MM.1S (cell line): ENCODE results near the gene TCL1A.

Experiments used
- DNase-seq: peaks from one replicate; pipeline ENCODE4 v3.0.0-alpha.2; 2015
- H2AFZ ChIP-seq: fragments of 300-600 bp; sonication (generic); 2 replicates; pipeline ENCODE4 v1.6.0; 2016; ENCODE audit warnings: antibody characterized with exemption, low read length
- H3F3A ChIP-seq: fragments of 300-600 bp; sonication (generic); 2 replicates; pipeline ENCODE4 v1.6.1; 2016; ENCODE audit warnings: mild to moderate bottlenecking, antibody characterized with exemption, low read length, moderate library complexity, mixed read lengths; ENCODE audit not compliant: insufficient read depth
- H3K27ac ChIP-seq: fragments of 300-600 bp; sonication (generic); 2 replicates; pipeline ENCODE4 v1.5.1; 2016; ENCODE audit warnings: mild to moderate bottlenecking, low read length
- H3K27me3 ChIP-seq: fragments of 300-600 bp; sonication (generic); replicated peaks from 2 replicates; pipeline ENCODE4 v1.6.0; 2016; ENCODE audit warnings: low read length; ENCODE audit not compliant: insufficient read depth
- H3K36me3 ChIP-seq: fragments of 300-600 bp; sonication (generic); replicated peaks from 2 replicates; pipeline ENCODE4 v1.6.1; 2016; ENCODE audit warnings: mild to moderate bottlenecking, low read length, mixed read lengths; ENCODE audit not compliant: insufficient read depth
- H3K4me1 ChIP-seq: fragments of 300-600 bp; sonication (generic); 2 replicates; pipeline ENCODE4 v1.6.1; 2016; ENCODE audit warnings: low read length, mixed read lengths
- H3K4me2 ChIP-seq: fragments of 300-600 bp; sonication (generic); 2 replicates; pipeline ENCODE4 v1.6.0; 2016; ENCODE audit warnings: low read depth, low read length
- H3K4me3 ChIP-seq: fragments of 300-600 bp; sonication (generic); 2 replicates; pipeline ENCODE4 v1.5.1; 2016; ENCODE audit warnings: low read length, mixed read lengths
- H3K79me2 ChIP-seq: fragments of 300-600 bp; sonication (generic); 2 replicates; pipeline ENCODE4 v1.6.1; 2016; ENCODE audit warnings: mixed run types, low read length, mixed read lengths
- H3K9ac ChIP-seq: fragments of 300-600 bp; sonication (generic); 2 replicates; pipeline ENCODE4 v1.6.1; 2016; ENCODE audit warnings: low read length, mixed read lengths
- H3K9me2 ChIP-seq: fragments of 300-600 bp; sonication (generic); replicated peaks from 2 replicates; pipeline ENCODE4 v1.6.1; 2016; ENCODE audit warnings: mild to moderate bottlenecking, low read length, mixed read lengths; ENCODE audit not compliant: insufficient read depth
- H3K9me3 ChIP-seq: fragments of 300-600 bp; sonication (generic); replicated peaks from 2 replicates; pipeline ENCODE4 v1.6.1; 2016; ENCODE audit warnings: mild to moderate bottlenecking, low read length, mixed read lengths; ENCODE audit not compliant: insufficient read depth
- H4K20me1 ChIP-seq: fragments of 300-600 bp; sonication (generic); 2 replicates; pipeline ENCODE4 v1.6.1; 2016; ENCODE audit warnings: mild to moderate bottlenecking, low read length, moderate library complexity, mixed read lengths; ENCODE audit not compliant: insufficient read depth
- CTCF ChIP-seq: fragments of 300-600 bp; sonication (generic); IDR thresholded peaks from 2 replicates; pipeline ENCODE4 v1.5.1; 2016; ENCODE audit warnings: antibody characterized with exemption, low read length, mixed read lengths
- EZH2 ChIP-seq: fragments of 300-600 bp; sonication (generic); optimal IDR thresholded peaks from 2 replicates; pipeline ENCODE3; 2017; ENCODE audit warnings: low read depth, mild to moderate bottlenecking, antibody characterized with exemption, low read length, mixed read lengths
- EZH2phosphoT487 ChIP-seq: fragments of 300-600 bp; sonication (generic); IDR thresholded peaks from 2 replicates; pipeline ENCODE4 v1.6.1; 2018; ENCODE audit warnings: antibody characterized with exemption, low read length

The TCL1A gene

GRCh38 chr14:95705518-95705917, 8.4 kb downstream of the TCL1A start:
- H3K4me1 ChIP-seq: no peaks in the 10 kb centered on the region
- no peak for TF ChIP-seq EZH2phosphoT487
- TF ChIP-seq CTCF: no peak
- TF ChIP-seq EZH2: no peak
- H3K36me3 ChIP-seq: no peaks in the 10 kb centered on the region
- no peaks in the 10 kb centered on the region for H3K27me3 ChIP-seq
- H3F3A ChIP-seq: no peaks in the 10 kb centered on the region
- H4K20me1 ChIP-seq: no peaks in the 10 kb centered on the region
- H2AFZ ChIP-seq: no peak overlapping the region
- no peaks in the 10 kb centered on the region for H3K79me2 ChIP-seq
- no peak for DNase-seq
- H3K4me2 ChIP-seq: no peak overlapping the region
- no peak overlapping the region for H3K4me3 ChIP-seq
- no peaks in the 10 kb centered on the region for H3K9me2 ChIP-seq
- H3K9ac ChIP-seq: no peak overlapping the region
- H3K9me3 ChIP-seq: no peaks in the 10 kb centered on the region
- H3K27ac ChIP-seq: no peak overlapping the region

DNA sequence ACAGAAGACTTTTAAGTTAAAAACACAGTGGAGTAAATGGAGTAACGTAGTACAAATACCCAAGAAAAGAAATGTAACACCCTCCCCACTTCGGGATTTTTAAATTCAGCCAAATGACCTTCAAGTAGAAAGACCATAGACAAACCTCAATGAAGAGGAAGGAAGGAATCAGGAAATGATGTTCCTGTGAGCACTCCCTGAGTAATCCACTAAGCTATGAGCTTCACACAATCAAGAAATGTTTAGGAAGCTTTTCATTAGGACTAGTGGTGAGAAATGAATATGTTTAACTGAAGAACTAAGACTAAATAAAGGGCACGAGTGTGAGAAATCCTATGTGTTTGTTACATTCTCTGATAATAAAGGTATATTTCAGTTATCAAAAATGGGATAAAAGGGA, 10.1 kb downstream of the TCL1A start:
- no peaks in the 10 kb centered on the region for H3K9me3 ChIP-seq

GRCh38 chr14:95703341-95703740, 10.6 kb downstream of the TCL1A start:
- no peaks in the 10 kb centered on the region for H3K9me3 ChIP-seq
- H3K27ac ChIP-seq: no peak overlapping the region
- no peaks in the 10 kb centered on the region for H3K9me2 ChIP-seq
- no peak overlapping the region for H3K4me2 ChIP-seq
- no peaks in the 10 kb centered on the region for H3K27me3 ChIP-seq
- no peak for TF ChIP-seq CTCF
- no peaks in the 10 kb centered on the region for H3F3A ChIP-seq
- no peak overlapping the region for H3K4me3 ChIP-seq
- no peak for DNase-seq
- H3K36me3 ChIP-seq: no peaks in the 10 kb centered on the region
- H3K4me1 ChIP-seq: no peaks in the 10 kb centered on the region
- no peaks in the 10 kb centered on the region for H4K20me1 ChIP-seq
- H3K9ac ChIP-seq: no peak overlapping the region
- H3K79me2 ChIP-seq: no peaks in the 10 kb centered on the region
- no peak overlapping the region for H2AFZ ChIP-seq

More for the DNA sequence above, 10.1 kb downstream of the TCL1A start:
- no peaks in the 10 kb centered on the region for H3F3A ChIP-seq
- H3K4me3 ChIP-seq: no peak overlapping the region
- no peak for DNase-seq
- no peaks in the 10 kb centered on the region for H3K36me3 ChIP-seq
- H4K20me1 ChIP-seq: no peaks in the 10 kb centered on the region
- no peak overlapping the region for H3K9ac ChIP-seq
- no peak for TF ChIP-seq EZH2
- no peak for TF ChIP-seq EZH2phosphoT487
- TF ChIP-seq CTCF: no peak
- H3K9me2 ChIP-seq: no peaks in the 10 kb centered on the region
- no peaks in the 10 kb centered on the region for H3K27me3 ChIP-seq
- H3K27ac ChIP-seq: no peak overlapping the region
- H3K4me1 ChIP-seq: no peaks in the 10 kb centered on the region
- no peak overlapping the region for H2AFZ ChIP-seq
- H3K4me2 ChIP-seq: no peak overlapping the region
- no peaks in the 10 kb centered on the region for H3K79me2 ChIP-seq

DNA sequence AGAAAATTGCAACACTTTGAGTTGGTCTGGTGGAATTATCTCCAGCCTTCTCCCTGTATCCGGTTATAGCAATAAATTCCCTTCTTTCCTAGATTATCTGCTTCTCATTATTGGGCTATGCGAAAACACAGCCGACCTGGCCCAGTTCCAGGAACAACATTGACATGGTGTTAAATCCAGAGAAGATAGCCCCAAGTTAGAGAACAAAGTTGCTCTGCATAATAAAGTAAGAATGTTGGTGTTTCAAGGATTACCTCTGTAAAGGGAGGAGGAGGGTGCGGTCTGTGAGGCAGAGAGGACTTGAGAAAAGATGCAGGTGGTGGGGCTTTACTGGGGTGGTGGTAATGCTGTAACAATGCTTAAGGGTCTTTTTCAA, 12.1 kb downstream of the TCL1A start:
- no peak overlapping the region for H3K27ac ChIP-seq
- TF ChIP-seq EZH2: no peak
- TF ChIP-seq CTCF: no peak
- no peak for TF ChIP-seq EZH2phosphoT487
- DNase-seq: no peak
- H3K36me3 ChIP-seq: no peaks in the 10 kb centered on the region
- H3F3A ChIP-seq: no peaks in the 10 kb centered on the region
- no peaks in the 10 kb centered on the region for H4K20me1 ChIP-seq
- H2AFZ ChIP-seq: no peak overlapping the region
- H3K79me2 ChIP-seq: no peaks in the 10 kb centered on the region
- no peaks in the 10 kb centered on the region for H3K9me3 ChIP-seq
- H3K27me3 ChIP-seq: no peaks in the 10 kb centered on the region
- no peaks in the 10 kb centered on the region for H3K4me1 ChIP-seq
- no peak overlapping the region for H3K9ac ChIP-seq
- no peaks in the 10 kb centered on the region for H3K9me2 ChIP-seq
- no peak overlapping the region for H3K4me3 ChIP-seq
- no peak overlapping the region for H3K4me2 ChIP-seq
